Caco-2 (cell line): ENCODE results near the gene NELL2. TPM values are rescaled to one million over a fixed set of nuclear protein-coding genes. Genes with fewer than 3 reads are reported as not detected.

Experiments used
- BruUV-seq: library from RNA; stranded (reverse); fragments of 400-500 nt; replicated peaks from 2 replicates; lab custom pipeline; 2021; lab: Mats Ljungman, UMichigan
- CTCF ChIA-PET: fragments of 300-600 bp; sonication (Branson Sonifier 250); formaldehyde crosslinking; loops from one replicate; lab custom pipeline; 2022; ENCODE audit warnings: antibody characterized with exemption; lab: Charles Lee
- POLR2A ChIA-PET: fragments of 300-600 bp; sonication (Branson Sonifier 250); formaldehyde crosslinking; loops from one replicate; lab custom pipeline; 2022; ENCODE audit warnings: antibody characterized with exemption; lab: Charles Lee
- DNase-seq, 2 experiments: peaks; one replicate each; pipeline versions ENCODE4 v3.0.0 to v3.0.0-alpha.2; 2020 to 2022
- H3K27me3 ChIP-seq: replicated peaks from 2 replicates; pipeline ENCODE4 v1.6.0; 2011; ENCODE audit warnings: low read length; ENCODE audit not compliant: control insufficient read depth, insufficient read depth
- H3K36me3 ChIP-seq: 2 replicates; pipeline ENCODE4 v1.5.1; 2011; ENCODE audit warnings: low read length; ENCODE audit not compliant: control insufficient read depth, insufficient read depth
- H3K4me1 ChIP-seq: fragments of 250-450 bp; sonication (Bioruptor Pico); 2 replicates; pipeline ENCODE4 v1.5.1; 2020; ENCODE audit warnings: mild to moderate bottlenecking
- H3K4me3 ChIP-seq: 2 replicates; pipeline ENCODE4 v1.5.1; 2011; ENCODE audit warnings: low read depth, mild to moderate bottlenecking, control low read depth, low read length
- H3K9me3 ChIP-seq: fragments of 250-450 bp; sonication (Bioruptor Pico); 2 replicates; pipeline ENCODE4 v1.5.1; 2020; ENCODE audit warnings: mild to moderate bottlenecking, moderate library complexity
- H3K27ac Mint-ChIP-seq: one replicate; pipeline ENCODE4 v1.8.0; 2022; ENCODE audit warnings: mixed read lengths; ENCODE audit not compliant: unreplicated experiment
- H3K27me3 Mint-ChIP-seq: one replicate; pipeline ENCODE4 v1.8.0; 2022; ENCODE audit warnings: mixed read lengths; ENCODE audit not compliant: insufficient read depth, unreplicated experiment
- H3K36me3 Mint-ChIP-seq: one replicate; pipeline ENCODE4 v1.8.0; 2022; ENCODE audit warnings: mild to moderate bottlenecking, mixed read lengths; ENCODE audit not compliant: insufficient read depth, unreplicated experiment
- H3K4me1 Mint-ChIP-seq: one replicate; pipeline ENCODE4 v1.8.0; 2022; ENCODE audit warnings: low read depth, mixed read lengths; ENCODE audit not compliant: unreplicated experiment
- H3K4me3 Mint-ChIP-seq: one replicate; pipeline ENCODE4 v1.8.0; 2022; ENCODE audit warnings: mild to moderate bottlenecking, moderate library complexity, mixed read lengths; ENCODE audit not compliant: unreplicated experiment
- H3K9me3 Mint-ChIP-seq: one replicate; pipeline ENCODE4 v1.8.0; 2022; ENCODE audit warnings: mixed read lengths; ENCODE audit not compliant: unreplicated experiment
- CTCF ChIP-seq, 2 experiments: fragments of 200-600 bp in 1 of 2; IDR thresholded peaks; 1 replicate in 1 of 2; 2 replicates in 1 of 2; pipeline versions ENCODE4 v1.5.1 to v1.8.0; 2011 to 2022; ENCODE audit warnings: antibody characterized with exemption in 1 of 2, control low read depth in 1 of 2, inconsistent platforms in 1 of 2, low read depth in 1 of 2, low read length in 1 of 2, mild to moderate bottlenecking in 1 of 2, moderate library complexity in 1 of 2; ENCODE audit not compliant: insufficient read depth in 1 of 2, severe bottlenecking in 1 of 2, unreplicated experiment in 1 of 2
- intact Hi-C: fragments of 100-400 bp; cut with micrococcal nuclease; formaldehyde crosslinking; loops from one replicate; pipeline ENCODE4 v1.10.0; 2022; ENCODE audit not compliant: unreplicated experiment
- total RNA-seq: library from RNA; stranded (reverse); gene quantifications from 2 replicates; pipeline ENCODE4 v1.2.3, GENCODE V29; 2022

NELL2 gene
- total RNA-seq, 1 experiment from 2014 or later = 0.70 TPM

- H3K36me3 Mint-ChIP-seq = no peaks in the 10 kb centered on the region
- no peak for DNase-seq
- intact Hi-C loops = no loop called here
- no peaks in the 10 kb centered on the region for H3K4me1 ChIP-seq
- no peaks in the 10 kb centered on the region for H3K36me3 ChIP-seq
- H3K9me3 Mint-ChIP-seq = no peaks in the 10 kb centered on the region
- no TSS peak for BruUV-seq
- no peaks in the 10 kb centered on the region for H3K27me3 Mint-ChIP-seq
- peaks cover 6% of the 10 kb centered on the region for H3K4me1 Mint-ChIP-seq
- CTCF ChIA-PET = no interaction called here
- POLR2A ChIA-PET = no interaction called here
- no peak overlapping the region for H3K27ac Mint-ChIP-seq
- no peak overlapping the region for H3K4me3 ChIP-seq
- TF ChIP-seq CTCF (IDR thresholded peaks at IDR 0.05; ENCODE audit: insufficient read depth in 1 of 2, low read depth in 1 of 2, low read length in 1 of 2, severe bottlenecking in 1 of 2, unreplicated experiment in 1 of 2) = no peak
- H3K27me3 ChIP-seq = no peaks in the 10 kb centered on the region
- H3K4me3 Mint-ChIP-seq = no peak overlapping the region
- H3K9me3 ChIP-seq = 0 out of 2 replicates have a peak, but pooled peaks cover 6% of the 10 kb centered on the region
Measured at GRCh38 chr12:44502681-44503080, 373.4 kb downstream of the NELL2 start.

- BruUV-seq = no TSS peak
- CTCF ChIA-PET = no interaction called here
- no peaks in the 10 kb centered on the region for H3K36me3 ChIP-seq
- H3K4me3 ChIP-seq = no peak overlapping the region
- Mint-ChIP-seq H3K9me3 (no peaks in the 10 kb centered on the region), H3K27me3 (no peaks in the 10 kb centered on the region), H3K4me1 (peaks cover 6% of the 10 kb centered on the region), H3K36me3 (no peaks in the 10 kb centered on the region), H3K27ac (no peak overlapping the region), H3K4me3 (no peak overlapping the region)
- H3K4me1 ChIP-seq = no peaks in the 10 kb centered on the region
- H3K9me3 ChIP-seq = 0 out of 2 replicates have a peak, but pooled peaks cover 6% of the 10 kb centered on the region
- H3K27me3 ChIP-seq = no peaks in the 10 kb centered on the region
- DNase-seq = no peak
- intact Hi-C loops = no loop called here
- no peak for TF ChIP-seq CTCF (IDR thresholded peaks at IDR 0.05; ENCODE audit: insufficient read depth in 1 of 2, low read depth in 1 of 2, low read length in 1 of 2, severe bottlenecking in 1 of 2, unreplicated experiment in 1 of 2)
- POLR2A ChIA-PET = no interaction called here
Measured at GRCh38 chr12:44500423-44500822, 375.7 kb downstream of the NELL2 start.

GRCh38 chr12:44497044-44497443 lies 379.1 kb downstream of the NELL2 start:
- Histone ChIP-seq H3K9me3 (0 out of 2 replicates have a peak, but pooled peaks cover 4% of the 10 kb centered on the region), H3K4me3 (no peak overlapping the region), H3K4me1 (no peaks in the 10 kb centered on the region), H3K27me3 (no peaks in the 10 kb centered on the region), H3K36me3 (no peaks in the 10 kb centered on the region)
- Mint-ChIP-seq H3K27me3 (peaks cover 2% of the 10 kb centered on the region), H3K27ac (no peak overlapping the region), H3K36me3 (no peaks in the 10 kb centered on the region), H3K4me3 (no peak overlapping the region), H3K9me3 (peaks cover 9% of the 10 kb centered on the region), H3K4me1 (no peaks in the 10 kb centered on the region)
- no TSS peak for BruUV-seq
- ChIA-PET CTCF (interaction anchor here (0.6 to 1.3 kb wide), 2 partner anchors 13 to 434 kb away, joined by 4 to 6 read pairs; no protein-coding TSS in a partner anchor), POLR2A (no interaction called here)
- TF ChIP-seq CTCF (IDR thresholded peaks at IDR 0.05; ENCODE audit: insufficient read depth in 1 of 2, low read depth in 1 of 2, low read length in 1 of 2, severe bottlenecking in 1 of 2, unreplicated experiment in 1 of 2) = peak; percentile 24 to 50
- peak in 1 of 2 experiments; percentile 30 for DNase-seq
- intact Hi-C loops = loop anchor here (1.0 to 10.0 kb wide), 4 partner anchors 202 to 482 kb away; no protein-coding TSS in a partner anchor
